ENCODE data around the gene PRKCH.

PRKCH gene

GRCh38 chr14:61438860-61439765, 117.7 kb downstream of the PRKCH start:
- Histone ChIP-seq H3K4me1 (ENCODE audit: low read length) (peaks cover 5% of the 10 kb centered on the region), H3K27ac (ENCODE audit: low read length) (no peak overlapping the region), H3K79me2 (ENCODE audit: low read length) (no peaks in the 10 kb centered on the region), H3K9ac (ENCODE audit: low read length) (no peak overlapping the region), H4K20me1 (ENCODE audit: insufficient read depth, low read length) (no peaks in the 10 kb centered on the region), H2AFZ (ENCODE audit: low read depth, low read length) (no peak overlapping the region), H3K36me3 (replicated peaks; ENCODE audit: low read depth, low read length) (no peaks in the 10 kb centered on the region), H3K9me3 (ENCODE audit: insufficient read depth, low read length) (no peaks in the 10 kb centered on the region), H3K4me2 (ENCODE audit: low read length) (no peak overlapping the region), H3K4me3 (ENCODE audit: low read length) (no peak overlapping the region), H3K27me3 (ENCODE audit: low read depth, low read length) (peaks cover 8% of the 10 kb centered on the region)
- TF ChIP-seq EZH2phosphoT487 (IDR thresholded peaks at IDR 0.05; ENCODE audit: low read depth): no peak
- no peak for TF ChIP-seq CTCF (IDR thresholded peaks at IDR 0.05; ENCODE audit: low read depth, low read length)

DNA sequence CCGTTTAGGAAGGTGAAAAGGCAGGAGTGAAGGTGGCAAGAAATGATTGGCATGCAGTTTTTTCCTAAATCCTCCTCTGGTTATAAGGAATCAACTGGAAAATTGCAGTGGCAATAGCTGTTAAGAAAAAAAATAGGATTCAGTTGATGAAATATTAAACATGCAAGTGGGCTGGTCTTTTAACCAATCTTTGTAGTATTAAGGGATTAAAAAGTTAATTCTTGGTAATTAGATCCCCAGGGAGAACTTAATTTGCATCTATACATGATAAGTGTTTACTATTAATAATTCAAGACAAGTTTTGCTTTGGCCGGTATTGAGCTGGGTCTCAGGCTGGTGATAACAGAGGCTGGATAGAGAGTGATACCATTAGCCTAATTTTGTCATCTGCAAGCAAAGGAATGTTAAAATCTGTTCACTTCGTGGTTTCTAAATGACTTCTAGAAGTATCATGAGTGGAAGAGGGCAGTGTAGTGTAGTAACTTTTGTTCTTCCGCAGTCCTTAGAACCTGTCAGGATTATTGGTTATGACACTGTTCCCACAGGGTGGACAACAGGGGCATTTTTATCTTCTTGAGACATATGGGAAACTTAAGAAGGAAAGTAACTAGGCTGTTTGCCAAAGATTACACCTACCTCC, 118.5 kb downstream of the PRKCH start:
- no peak overlapping the region for H3K27ac ChIP-seq (ENCODE audit: low read length)
- H2AFZ ChIP-seq (ENCODE audit: low read depth, low read length): no peak overlapping the region
- H3K9me3 ChIP-seq (ENCODE audit: insufficient read depth, low read length): no peaks in the 10 kb centered on the region
- H3K27me3 ChIP-seq (ENCODE audit: low read depth, low read length): peaks cover 5% of the 10 kb centered on the region
- H3K79me2 ChIP-seq (ENCODE audit: low read length): no peaks in the 10 kb centered on the region
- TF ChIP-seq CTCF (IDR thresholded peaks at IDR 0.05; ENCODE audit: low read depth, low read length): no peak
- TF ChIP-seq EZH2phosphoT487 (IDR thresholded peaks at IDR 0.05; ENCODE audit: low read depth): no peak
- no peak overlapping the region for H3K9ac ChIP-seq (ENCODE audit: low read length)
- no peaks in the 10 kb centered on the region for H4K20me1 ChIP-seq (ENCODE audit: insufficient read depth, low read length)
- no peak overlapping the region for H3K4me3 ChIP-seq (ENCODE audit: low read length)
- no peaks in the 10 kb centered on the region for H3K36me3 ChIP-seq (replicated peaks; ENCODE audit: low read depth, low read length)
- H3K4me2 ChIP-seq (ENCODE audit: low read length): no peak overlapping the region
- H3K4me1 ChIP-seq (ENCODE audit: low read length): peaks cover 9% of the 10 kb centered on the region

DNA sequence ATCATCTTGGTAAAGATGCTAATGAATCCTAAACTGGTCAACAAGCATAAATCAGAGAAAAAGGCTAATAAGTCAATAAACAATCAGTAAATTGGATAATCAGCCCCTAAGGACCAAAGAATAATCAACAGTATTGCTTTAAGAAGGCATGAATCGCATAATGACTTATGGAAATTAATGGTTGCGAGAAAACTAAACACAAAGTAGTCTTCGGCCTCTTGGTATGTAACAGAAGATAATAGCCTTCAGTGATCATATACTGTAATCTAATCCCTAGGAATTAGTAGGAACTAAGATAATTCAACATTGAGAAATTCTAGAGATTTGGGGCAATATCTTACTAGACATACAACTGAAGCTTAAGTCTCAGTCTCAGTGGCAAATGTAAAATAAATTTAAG, 122.1 kb downstream of the PRKCH start:
- Histone ChIP-seq H4K20me1 (ENCODE audit: insufficient read depth, low read length) (no peaks in the 10 kb centered on the region), H3K9ac (ENCODE audit: low read length) (no peak overlapping the region), H3K4me1 (ENCODE audit: low read length) (peaks cover 9% of the 10 kb centered on the region)

More for the DNA sequence above, 122.1 kb downstream of the PRKCH start:
- no peaks in the 10 kb centered on the region for H3K36me3 ChIP-seq (replicated peaks; ENCODE audit: low read depth, low read length)
- TF ChIP-seq EZH2phosphoT487 (IDR thresholded peaks at IDR 0.05; ENCODE audit: low read depth) (no peak), CTCF (IDR thresholded peaks at IDR 0.05; ENCODE audit: low read depth, low read length) (no peak)
- H3K9me3 ChIP-seq (ENCODE audit: insufficient read depth, low read length): no peaks in the 10 kb centered on the region
- H3K27ac ChIP-seq (ENCODE audit: low read length): no peak overlapping the region
- H2AFZ ChIP-seq (ENCODE audit: low read depth, low read length): no peak overlapping the region
- H3K4me2 ChIP-seq (ENCODE audit: low read length): no peak overlapping the region
- H3K27me3 ChIP-seq (ENCODE audit: low read depth, low read length): peaks cover 6% of the 10 kb centered on the region; the same call in 1 of the 2 replicates
- H3K4me3 ChIP-seq (ENCODE audit: low read length): no peak overlapping the region
- no peaks in the 10 kb centered on the region for H3K79me2 ChIP-seq (ENCODE audit: low read length)
